Mesothelial cell of epicardium (in vitro differentiated cells): ENCODE data around the gene F2RL3. TPM values are rescaled to one million over a fixed set of nuclear protein-coding genes. Genes with fewer than 3 reads are reported as not detected.

ENCODE experiments used
- DNase-seq, 2 experiments: peaks; one replicate each; pipeline ENCODE4 v3.0.0; 2021; ENCODE audit warnings: low spot score in 2 of 2; ENCODE audit not compliant: unreplicated experiment in 2 of 2
- H3K27ac Mint-ChIP-seq: 2 replicates; pipeline ENCODE4 v1.8.0; 2021; ENCODE audit warnings: mixed read lengths
- H3K27me3 Mint-ChIP-seq: 2 replicates; pipeline ENCODE4 v1.8.0; 2021; ENCODE audit warnings: low read depth, mixed read lengths
- H3K36me3 Mint-ChIP-seq: 2 replicates; pipeline ENCODE4 v1.8.0; 2021; ENCODE audit warnings: mixed read lengths
- H3K4me1 Mint-ChIP-seq: 2 replicates; pipeline ENCODE4 v1.8.0; 2021; ENCODE audit warnings: mixed read lengths
- H3K4me3 Mint-ChIP-seq: 2 replicates; pipeline ENCODE4 v1.8.0; 2021; ENCODE audit warnings: mild to moderate bottlenecking, moderate library complexity, mixed read lengths
- H3K9me3 Mint-ChIP-seq: 2 replicates; pipeline ENCODE4 v1.8.0; 2021; ENCODE audit warnings: mixed read lengths
- total RNA-seq: library from RNA; stranded (reverse); gene quantifications from 3 replicates; pipeline ENCODE4 v1.2.1, GENCODE V29; 2021
- TF ChIP-seq, protein P1 (sequence below): fragments of 200-600 bp; sonication (generic); IDR thresholded peaks from one replicate; pipeline ENCODE4 v1.5.0; 2021; ENCODE audit warnings: antibody characterized with exemption; ENCODE audit not compliant: unreplicated experiment

Gene F2RL3
- total RNA-seq, 1 donor from 2014 or later, result not detected

DNA sequence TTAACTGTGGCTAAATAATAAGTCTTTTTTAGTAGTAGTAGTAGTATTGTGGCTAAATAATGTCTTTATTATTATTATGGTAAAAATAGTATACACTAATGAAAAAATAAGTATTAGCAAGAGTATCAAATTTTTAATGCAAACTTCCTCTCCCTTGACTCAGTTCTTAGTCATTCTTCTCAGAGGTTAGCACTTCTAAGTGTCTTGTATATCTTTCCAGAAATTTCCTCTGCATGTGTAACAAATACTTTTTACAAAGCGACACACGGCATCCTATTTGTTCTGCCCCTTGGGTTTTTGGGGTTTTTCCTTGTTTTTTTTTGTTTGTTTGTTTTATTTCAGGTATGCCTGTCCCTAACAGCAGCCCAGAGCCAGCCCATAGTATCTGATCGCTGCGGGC is 38.7 kb upstream of the F2RL3 start:
- Mint-ChIP-seq H3K36me3 (peaks cover 52% of the 10 kb centered on the region), H3K27ac (no peak overlapping the region), H3K9me3 (no peaks in the 10 kb centered on the region), H3K4me3 (no peak overlapping the region), H3K4me1 (no peaks in the 10 kb centered on the region), H3K27me3 (no peaks in the 10 kb centered on the region)
- TF ChIP-seq, protein P1, sequence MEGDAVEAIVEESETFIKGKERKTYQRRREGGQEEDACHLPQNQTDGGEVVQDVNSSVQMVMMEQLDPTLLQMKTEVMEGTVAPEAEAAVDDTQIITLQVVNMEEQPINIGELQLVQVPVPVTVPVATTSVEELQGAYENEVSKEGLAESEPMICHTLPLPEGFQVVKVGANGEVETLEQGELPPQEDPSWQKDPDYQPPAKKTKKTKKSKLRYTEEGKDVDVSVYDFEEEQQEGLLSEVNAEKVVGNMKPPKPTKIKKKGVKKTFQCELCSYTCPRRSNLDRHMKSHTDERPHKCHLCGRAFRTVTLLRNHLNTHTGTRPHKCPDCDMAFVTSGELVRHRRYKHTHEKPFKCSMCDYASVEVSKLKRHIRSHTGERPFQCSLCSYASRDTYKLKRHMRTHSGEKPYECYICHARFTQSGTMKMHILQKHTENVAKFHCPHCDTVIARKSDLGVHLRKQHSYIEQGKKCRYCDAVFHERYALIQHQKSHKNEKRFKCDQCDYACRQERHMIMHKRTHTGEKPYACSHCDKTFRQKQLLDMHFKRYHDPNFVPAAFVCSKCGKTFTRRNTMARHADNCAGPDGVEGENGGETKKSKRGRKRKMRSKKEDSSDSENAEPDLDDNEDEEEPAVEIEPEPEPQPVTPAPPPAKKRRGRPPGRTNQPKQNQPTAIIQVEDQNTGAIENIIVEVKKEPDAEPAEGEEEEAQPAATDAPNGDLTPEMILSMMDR, result no peak
- DNase-seq, result no peak

DNA sequence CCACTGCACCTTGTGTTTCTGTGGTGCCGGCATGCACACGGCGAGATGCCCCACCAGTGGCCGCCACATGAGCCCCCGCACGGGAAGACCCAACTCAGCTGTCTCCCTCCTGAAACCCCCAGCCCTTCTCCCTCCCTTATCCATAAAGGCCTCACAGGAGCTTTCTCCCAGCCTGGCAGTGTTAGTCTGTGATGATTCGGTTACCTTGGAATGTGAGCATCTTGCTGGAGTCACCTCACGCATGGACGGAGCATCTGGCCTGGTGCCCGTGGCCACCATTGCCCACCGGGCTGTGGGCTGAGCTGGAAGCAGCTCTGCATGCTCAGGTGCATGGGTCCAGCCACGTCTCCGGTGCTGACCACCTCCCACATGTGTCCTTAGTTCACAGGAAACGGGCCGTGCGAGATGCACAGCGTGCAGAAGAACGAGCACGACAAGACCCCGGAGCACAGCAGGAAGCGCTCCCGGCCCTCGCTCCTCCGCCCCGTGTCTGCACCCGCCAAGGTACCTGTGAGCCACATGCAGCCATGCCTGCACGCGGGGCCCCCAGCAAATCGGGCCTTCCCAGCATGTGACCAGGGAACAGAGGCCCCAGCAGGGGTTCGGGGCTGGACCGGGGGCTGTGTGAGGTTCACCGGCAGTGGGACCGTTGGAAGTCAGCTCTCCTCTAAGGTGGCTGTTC is 37.6 kb upstream of the F2RL3 start:
- Mint-ChIP-seq H3K27ac (no peak overlapping the region), H3K27me3 (no peaks in the 10 kb centered on the region), H3K36me3 (peaks cover 50% of the 10 kb centered on the region), H3K4me3 (no peak overlapping the region), H3K9me3 (no peaks in the 10 kb centered on the region), H3K4me1 (no peaks in the 10 kb centered on the region)
- DNase-seq, result no peak
- TF ChIP-seq, protein P1, result no peak

DNA sequence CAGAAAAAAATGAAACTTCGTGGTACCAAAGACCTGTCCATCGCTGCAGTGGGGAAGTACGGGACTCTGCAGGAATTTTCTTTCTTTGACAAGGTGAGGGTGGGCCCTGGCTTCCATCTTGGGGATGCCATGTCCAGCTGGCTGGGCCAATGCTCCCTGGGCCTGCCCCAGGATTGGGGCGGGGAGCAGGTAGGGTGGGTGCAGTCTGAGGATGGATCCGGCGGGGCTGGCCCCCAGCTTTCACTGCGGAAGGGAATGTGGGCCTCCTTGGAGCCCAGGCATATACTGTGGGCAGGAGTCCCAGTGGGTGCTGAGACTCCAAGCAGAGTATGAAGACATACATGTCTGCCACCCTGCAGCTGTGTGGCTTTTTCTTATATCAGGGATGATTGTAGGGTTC is 35.7 kb upstream of the F2RL3 start:
- no peak overlapping the region for H3K4me3 Mint-ChIP-seq
- no peaks in the 10 kb centered on the region for H3K4me1 Mint-ChIP-seq
- no peak for DNase-seq
- no peak overlapping the region for H3K27ac Mint-ChIP-seq
- no peaks in the 10 kb centered on the region for H3K27me3 Mint-ChIP-seq
- no peaks in the 10 kb centered on the region for H3K9me3 Mint-ChIP-seq
- peaks cover 39% of the 10 kb centered on the region for H3K36me3 Mint-ChIP-seq
- TF ChIP-seq, protein P1, result no peak

DNA sequence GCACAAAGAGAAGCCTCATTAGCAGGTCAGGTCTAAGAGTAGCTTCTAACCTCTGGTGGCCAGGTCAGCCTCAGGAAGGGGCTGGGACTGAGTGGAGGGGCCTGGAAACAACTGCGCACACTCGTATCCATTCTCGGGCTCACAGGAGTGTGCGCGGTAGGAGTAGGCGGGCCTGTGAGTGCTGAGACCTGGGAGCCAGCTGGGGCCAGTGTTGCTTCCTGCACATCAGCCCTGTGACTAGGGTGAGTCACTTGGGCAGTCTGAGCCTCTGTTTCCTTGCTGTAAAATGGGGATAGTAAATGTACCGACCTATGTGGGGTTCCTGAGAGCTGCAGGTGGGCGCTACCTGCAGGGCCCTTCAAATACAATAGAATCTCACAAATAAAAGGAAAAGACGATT is 32.7 kb upstream of the F2RL3 start:
- Mint-ChIP-seq H3K9me3 (no peaks in the 10 kb centered on the region), H3K27me3 (no peaks in the 10 kb centered on the region), H3K4me1 (no peaks in the 10 kb centered on the region), H3K4me3 (no peak overlapping the region), H3K36me3 (peaks cover 30% of the 10 kb centered on the region), H3K27ac (no peak overlapping the region)
- no peak for DNase-seq
- TF ChIP-seq, protein P1, result no peak

DNA sequence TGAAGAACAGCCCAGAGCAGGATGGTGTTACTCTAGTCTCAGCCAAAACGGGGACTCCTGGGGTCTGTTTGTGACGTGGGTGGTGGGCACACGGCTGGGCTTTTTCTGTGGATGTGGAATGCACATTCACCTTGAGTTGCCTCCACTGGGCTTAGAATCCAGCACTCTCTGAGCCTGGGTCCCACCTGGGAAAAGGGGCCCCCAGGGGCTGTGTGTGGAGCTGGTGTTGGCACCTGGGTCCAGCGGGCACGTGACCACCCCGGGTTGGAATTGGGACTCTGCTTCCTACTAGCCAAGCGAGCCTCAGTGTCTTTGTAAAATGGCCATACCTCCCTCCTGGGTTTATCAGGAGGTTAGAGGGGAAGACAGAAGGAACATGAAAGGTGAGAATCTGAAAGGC is 29.2 kb upstream of the F2RL3 start:
- Mint-ChIP-seq H3K27ac (no peak overlapping the region), H3K9me3 (no peaks in the 10 kb centered on the region), H3K4me1 (no peaks in the 10 kb centered on the region), H3K27me3 (no peaks in the 10 kb centered on the region), H3K4me3 (no peak overlapping the region), H3K36me3 (peaks cover 37% of the 10 kb centered on the region)
- TF ChIP-seq, protein P1, result no peak
- DNase-seq, result no peak
